ENCODE data around the gene MCRIP1.

- TF ChIP-seq CTCF (IDR thresholded peaks at IDR 0.05), result no peak
- TF ChIP-seq FOXM1 (IDR thresholded peaks at IDR 0.05; ENCODE audit: low read depth), result no peak
- no peak for TF ChIP-seq EP300 (IDR thresholded peaks at IDR 0.05; ENCODE audit: borderline replicate concordance in 1 of 2, low read depth in 1 of 2, low read length in 1 of 2)
- TF ChIP-seq TAF1 (IDR thresholded peaks at IDR 0.05; ENCODE audit: borderline replicate concordance, low read depth, low read length), result no peak
- TF ChIP-seq REST (IDR thresholded peaks at IDR 0.05; ENCODE audit: low read depth, low read length), result no peak
- TF ChIP-seq, protein P1, sequence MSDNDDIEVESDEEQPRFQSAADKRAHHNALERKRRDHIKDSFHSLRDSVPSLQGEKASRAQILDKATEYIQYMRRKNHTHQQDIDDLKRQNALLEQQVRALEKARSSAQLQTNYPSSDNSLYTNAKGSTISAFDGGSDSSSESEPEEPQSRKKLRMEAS (IDR thresholded peaks at IDR 0.05; ENCODE audit: low read depth), result no peak
- no peak for TF ChIP-seq RCOR1 (IDR thresholded peaks at IDR 0.05; ENCODE audit: low read length)
- TF ChIP-seq, protein P2, sequence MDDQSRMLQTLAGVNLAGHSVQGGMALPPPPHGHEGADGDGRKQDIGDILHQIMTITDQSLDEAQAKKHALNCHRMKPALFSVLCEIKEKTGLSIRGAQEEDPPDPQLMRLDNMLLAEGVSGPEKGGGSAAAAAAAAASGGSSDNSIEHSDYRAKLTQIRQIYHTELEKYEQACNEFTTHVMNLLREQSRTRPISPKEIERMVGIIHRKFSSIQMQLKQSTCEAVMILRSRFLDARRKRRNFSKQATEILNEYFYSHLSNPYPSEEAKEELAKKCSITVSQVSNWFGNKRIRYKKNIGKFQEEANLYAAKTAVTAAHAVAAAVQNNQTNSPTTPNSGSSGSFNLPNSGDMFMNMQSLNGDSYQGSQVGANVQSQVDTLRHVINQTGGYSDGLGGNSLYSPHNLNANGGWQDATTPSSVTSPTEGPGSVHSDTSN (IDR thresholded peaks at IDR 0.05), result no peak
- no peak for TF ChIP-seq POLR2AphosphoS5 (IDR thresholded peaks at IDR 0.05; ENCODE audit: low read depth, low read length)
- TF ChIP-seq RAD21 (IDR thresholded peaks at IDR 0.05; ENCODE audit: low read length), result no peak
- no peak for TF ChIP-seq MEF2A (IDR thresholded peaks at IDR 0.05; ENCODE audit: borderline replicate concordance, low read depth)
These were observed 30.0 kb downstream of the MCRIP1 start for GRCh38 chr17:81802856-81803643.
